Epithelial cell of proximal tubule (primary cell): ENCODE results near the gene MLLT6. TPM values are rescaled to one million over a fixed set of nuclear protein-coding genes. Genes with fewer than 3 reads are reported as not detected.

Experiments used
- DNase-seq: peaks from one replicate; pipeline ENCODE4 v3.0.0-alpha.2; 2011; ENCODE audit warnings: low read depth
- H3K4me3 ChIP-seq: 2 replicates; pipeline ENCODE4 v1.5.1; 2011; ENCODE audit warnings: low read depth, mild to moderate bottlenecking, low read length
- CTCF ChIP-seq: conservative IDR thresholded peaks from 2 replicates; pipeline ENCODE4 v1.5.1; 2012; ENCODE audit warnings: low read depth, mild to moderate bottlenecking, low read length
- total RNA-seq: library from RNA; depleted of rRNA; stranded (reverse); fragments of >200 nt; gene quantifications from 2 replicates; pipeline ENCODE4 v1.2.3, GENCODE V29; 2015

MLLT6 gene
- total RNA-seq, 1 donor from 2014 or later = 34.2 TPM

- H3K4me3 ChIP-seq = no peak overlapping the region
- DNase-seq = no peak
- TF ChIP-seq CTCF = no peak
Measured at GRCh38 chr17:38709864-38710603, 5.0 kb downstream of the MLLT6 start.

GRCh38 chr17:38710604-38710962, 5.5 kb downstream of the MLLT6 start:
- H3K4me3 ChIP-seq = no peak overlapping the region
- TF ChIP-seq CTCF = no peak
- no peak for DNase-seq

GRCh38 chr17:38710985-38711384, 5.9 kb downstream of the MLLT6 start:
- TF ChIP-seq CTCF = no peak
- no peak overlapping the region for H3K4me3 ChIP-seq
- DNase-seq = no peak

- no peak for TF ChIP-seq CTCF
- no peak for DNase-seq
- no peak overlapping the region for H3K4me3 ChIP-seq
Measured at GRCh38 chr17:38711792-38712571, 6.9 kb downstream of the MLLT6 start.

- DNase-seq = no peak
- H3K4me3 ChIP-seq = no peak overlapping the region
- no peak for TF ChIP-seq CTCF
Measured at GRCh38 chr17:38712593-38712992, 7.5 kb downstream of the MLLT6 start.

- H3K4me3 ChIP-seq = no peak overlapping the region
- no peak for DNase-seq
- TF ChIP-seq CTCF = no peak
Measured at GRCh38 chr17:38713456-38714075, 8.5 kb downstream of the MLLT6 start.
